ES-I3 (cell line): Measurements from ENCODE around the gene MCM10.

Source experiments
- H3K36me3 ChIP-seq: 2 replicates; pipeline ENCODE4 v1.6.1; 2013; ENCODE audit warnings: mild to moderate bottlenecking, low read length, control low read depth, moderate library complexity; ENCODE audit not compliant: insufficient read depth
- H3K4me1 ChIP-seq: 2 replicates; pipeline ENCODE4 v1.6.1; 2013; ENCODE audit warnings: mild to moderate bottlenecking, control low read depth, low read length; ENCODE audit not compliant: insufficient read depth
- H3K9ac ChIP-seq: 2 replicates; pipeline ENCODE4 v1.6.1; 2013; ENCODE audit warnings: low read depth, mild to moderate bottlenecking, low read length, moderate library complexity
- H3K9me3 ChIP-seq: 2 replicates; pipeline ENCODE4 v1.6.1; 2013; ENCODE audit warnings: mild to moderate bottlenecking, low read length, moderate library complexity; ENCODE audit not compliant: control insufficient read depth, insufficient read depth

Gene MCM10

GRCh38 chr10:13184730-13185514 lies 23.6 kb downstream of the MCM10 start:
- H3K9ac ChIP-seq = no peak overlapping the region
- H3K36me3 ChIP-seq = peaks cover 52% of the 10 kb centered on the region
- H3K4me1 ChIP-seq = no peaks in the 10 kb centered on the region
- no peaks in the 10 kb centered on the region for H3K9me3 ChIP-seq

GRCh38 chr10:13187135-13187534 lies 25.8 kb downstream of the MCM10 start:
- H3K4me1 ChIP-seq = no peaks in the 10 kb centered on the region
- H3K9me3 ChIP-seq = no peaks in the 10 kb centered on the region
- H3K36me3 ChIP-seq = peaks cover 50% of the 10 kb centered on the region
- H3K9ac ChIP-seq = no peak overlapping the region

- Histone ChIP-seq H3K9me3 (no peaks in the 10 kb centered on the region), H3K4me1 (no peaks in the 10 kb centered on the region), H3K36me3 (peaks cover 54% of the 10 kb centered on the region), H3K9ac (no peak overlapping the region)
Measured at GRCh38 chr10:13188593-13188992, 27.2 kb downstream of the MCM10 start.

- Histone ChIP-seq H3K36me3 (peaks cover 48% of the 10 kb centered on the region), H3K4me1 (no peaks in the 10 kb centered on the region), H3K9ac (no peak overlapping the region), H3K9me3 (no peaks in the 10 kb centered on the region)
Measured at GRCh38 chr10:13189961-13190360, 28.6 kb downstream of the MCM10 start.

- Histone ChIP-seq H3K36me3 (peaks cover 45% of the 10 kb centered on the region), H3K4me1 (no peaks in the 10 kb centered on the region), H3K9ac (no peak overlapping the region), H3K9me3 (no peaks in the 10 kb centered on the region)
Measured at GRCh38 chr10:13190816-13191215, 29.5 kb downstream of the MCM10 start.

GRCh38 chr10:13191362-13191761 lies 30.0 kb downstream of the MCM10 start:
- peaks cover 39% of the 10 kb centered on the region for H3K36me3 ChIP-seq
- no peak overlapping the region for H3K9ac ChIP-seq
- no peaks in the 10 kb centered on the region for H3K9me3 ChIP-seq
- H3K4me1 ChIP-seq = no peaks in the 10 kb centered on the region

- Histone ChIP-seq H3K9me3 (no peaks in the 10 kb centered on the region), H3K36me3 (peaks cover 40% of the 10 kb centered on the region), H3K9ac (no peak overlapping the region), H3K4me1 (no peaks in the 10 kb centered on the region)
Measured at GRCh38 chr10:13193637-13194036, 32.3 kb downstream of the MCM10 start.

GRCh38 chr10:13195016-13195415 lies 33.7 kb downstream of the MCM10 start:
- Histone ChIP-seq H3K9ac (no peak overlapping the region), H3K4me1 (no peaks in the 10 kb centered on the region), H3K36me3 (peaks cover 46% of the 10 kb centered on the region), H3K9me3 (no peaks in the 10 kb centered on the region)

- Histone ChIP-seq H3K4me1 (no peaks in the 10 kb centered on the region), H3K36me3 (peaks cover 36% of the 10 kb centered on the region), H3K9me3 (no peaks in the 10 kb centered on the region), H3K9ac (no peak overlapping the region)
Measured at GRCh38 chr10:13201132-13201531, 39.8 kb downstream of the MCM10 start.

- no peaks in the 10 kb centered on the region for H3K4me1 ChIP-seq
- H3K9me3 ChIP-seq = no peaks in the 10 kb centered on the region
- peaks cover 21% of the 10 kb centered on the region for H3K36me3 ChIP-seq
Measured at GRCh38 chr10:13206091-13206490, 44.7 kb downstream of the MCM10 start.

GRCh38 chr10:13206546-13207443 lies 45.4 kb downstream of the MCM10 start:
- Histone ChIP-seq H3K4me1 (no peaks in the 10 kb centered on the region), H3K9ac (no peak overlapping the region), H3K9me3 (no peaks in the 10 kb centered on the region), H3K36me3 (peaks cover 19% of the 10 kb centered on the region)

More at GRCh38 chr10:13206091-13206490, 44.7 kb downstream of the MCM10 start:
- no peak overlapping the region for H3K9ac ChIP-seq

GRCh38 chr10:13213163-13213562 lies 51.8 kb downstream of the MCM10 start:
- Histone ChIP-seq H3K36me3 (peaks cover 25% of the 10 kb centered on the region), H3K4me1 (no peaks in the 10 kb centered on the region), H3K9me3 (peaks cover 8% of the 10 kb centered on the region; the same call in 1 of the 2 replicates), H3K9ac (no peak overlapping the region)

- H3K36me3 ChIP-seq = peaks cover 3% of the 10 kb centered on the region; the same call in 1 of the 2 replicates
- H3K4me1 ChIP-seq = peaks cover 8% of the 10 kb centered on the region
- no peaks in the 10 kb centered on the region; the same call in 1 of the 2 replicates for H3K9me3 ChIP-seq
- no peak overlapping the region for H3K9ac ChIP-seq
Measured at GRCh38 chr10:13218878-13219277, 57.5 kb downstream of the MCM10 start.

GRCh38 chr10:13219685-13220670 lies 58.6 kb downstream of the MCM10 start:
- H3K4me1 ChIP-seq = peaks cover 8% of the 10 kb centered on the region
- H3K9me3 ChIP-seq = no peaks in the 10 kb centered on the region; the same call in 1 of the 2 replicates
- H3K9ac ChIP-seq = no peak overlapping the region
- peaks cover 2% of the 10 kb centered on the region; the same call in 1 of the 2 replicates for H3K36me3 ChIP-seq
